GM04504 (cell line): ENCODE data around the gene GATB.
"Not testable (repeated sequence)": the region's sequence is repeated elsewhere in the genome, so short reads cannot be mapped to it uniquely, and the experiment has no call there.

Experiments used
- DNase-seq: peaks from one replicate; pipeline ENCODE4 v3.0.0-alpha.2; 2012; ENCODE audit warnings: low read depth

The GATB gene

DNA sequence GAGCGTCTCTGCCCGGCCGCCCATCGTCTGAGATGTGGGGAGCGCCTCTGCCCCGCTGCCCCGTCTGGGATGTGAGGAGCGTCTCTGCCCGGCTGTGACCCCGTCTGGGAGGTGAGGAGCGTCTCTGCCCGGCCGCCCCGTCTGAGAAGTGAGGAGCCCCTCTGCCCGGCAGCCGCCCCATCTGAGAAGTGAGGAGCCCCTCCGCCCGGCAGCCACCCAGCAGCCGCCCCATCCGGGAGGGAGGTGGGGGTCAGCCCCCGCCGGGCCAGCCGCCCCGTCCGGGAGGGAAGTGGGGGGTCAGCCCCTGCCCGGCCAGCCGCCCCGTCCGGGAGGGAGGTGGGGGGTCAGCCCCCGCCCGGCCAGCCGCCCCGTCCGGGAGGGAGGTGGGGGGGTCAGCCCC lies 29.1 kb downstream of the GATB start:
- DNase-seq = not testable (repeated sequence)

DNA sequence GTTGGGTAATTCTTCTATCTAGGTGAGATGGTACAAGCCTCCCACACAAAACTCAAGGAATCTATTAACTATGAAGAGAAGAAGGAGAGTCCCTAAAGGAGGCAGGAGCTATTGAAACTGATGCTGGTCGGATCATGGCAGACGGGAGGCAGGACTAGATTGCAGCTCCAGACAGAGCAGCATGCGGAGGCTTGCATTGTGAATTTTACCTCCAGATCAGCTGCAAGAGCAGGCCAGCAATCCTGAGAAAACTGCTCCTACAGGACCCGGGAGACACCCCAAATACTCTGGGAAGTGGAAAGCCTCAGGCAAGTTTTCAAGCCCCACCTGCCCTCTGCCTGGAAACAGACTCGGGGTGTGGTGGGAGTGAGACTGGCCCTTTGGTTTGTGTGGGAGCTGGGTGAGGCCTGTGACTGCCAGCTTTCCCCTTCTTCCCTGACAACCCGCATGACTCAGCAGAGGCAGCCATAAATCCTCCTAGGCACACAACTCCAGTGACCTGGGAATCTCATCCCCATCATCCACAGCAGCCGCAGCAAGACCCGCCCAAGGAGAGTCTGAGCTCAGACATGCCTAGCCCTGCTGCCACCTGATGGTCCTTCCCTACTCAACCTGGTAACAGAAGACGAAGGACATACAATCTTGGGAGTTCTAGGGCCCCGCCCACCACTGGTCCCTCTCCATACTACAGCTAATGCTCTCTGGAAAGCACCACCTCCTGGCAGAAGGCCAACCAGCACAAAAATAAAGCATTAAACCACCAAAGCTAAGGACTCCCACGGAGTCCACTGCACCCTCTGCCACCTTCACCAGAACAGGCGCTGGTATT lies 30.9 kb downstream of the GATB start:
- DNase-seq = no peak

DNA sequence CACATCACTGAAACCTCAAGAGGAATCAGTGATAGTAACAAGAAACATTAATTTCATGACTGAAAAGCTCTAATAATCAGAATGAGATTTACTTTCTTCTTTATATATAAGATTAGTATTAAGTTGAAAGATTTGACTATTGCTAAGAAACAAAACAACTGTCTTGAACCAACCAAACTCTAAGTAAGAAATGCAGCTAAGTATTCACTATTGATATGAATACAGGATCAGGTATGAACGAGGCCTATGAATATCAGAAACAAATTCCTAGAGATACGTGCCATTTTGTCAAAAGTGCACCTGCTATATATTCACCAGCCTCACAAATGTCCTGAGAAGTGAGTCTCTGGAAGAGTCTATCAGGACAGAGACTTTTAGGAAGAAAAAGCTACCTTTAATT lies 32.1 kb downstream of the GATB start:
- no peak for DNase-seq

DNA sequence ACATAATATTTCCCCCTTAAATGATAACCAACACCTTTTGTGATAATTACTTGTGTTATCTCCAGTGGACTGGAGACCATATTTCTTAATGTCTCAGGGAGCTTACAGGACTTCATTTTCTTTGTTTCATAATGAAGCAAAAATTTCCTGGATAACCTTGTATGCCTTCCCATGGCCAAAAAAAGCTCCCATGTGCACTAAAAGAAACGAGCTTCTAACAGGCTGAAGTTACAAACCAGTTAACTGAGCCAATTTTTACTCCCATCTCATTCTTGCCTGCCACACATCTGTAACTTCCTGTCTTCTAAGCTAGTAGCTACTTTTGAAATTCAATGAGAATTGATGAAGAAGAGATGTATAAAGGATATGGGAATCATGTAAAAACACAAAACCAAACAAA lies 32.8 kb downstream of the GATB start:
- DNase-seq = no peak

DNA sequence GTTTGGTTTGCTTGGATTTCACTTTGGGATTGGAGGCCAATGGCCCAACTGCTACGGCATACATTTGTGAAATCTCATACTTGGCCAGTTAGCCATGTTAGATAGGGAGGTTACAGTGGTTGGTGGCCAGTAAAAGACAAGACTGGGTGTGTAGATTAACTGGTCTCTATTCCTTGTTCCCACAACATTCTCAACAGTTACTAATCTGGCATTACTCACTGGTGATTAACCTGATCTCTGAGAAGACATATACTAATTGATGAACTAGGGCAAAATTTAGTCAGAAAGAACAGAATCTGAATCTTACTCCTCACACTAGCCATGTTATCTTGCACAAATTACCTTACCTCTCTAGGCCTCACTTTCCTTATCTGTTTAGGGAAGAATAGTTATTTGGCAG lies 33.4 kb downstream of the GATB start:
- no peak for DNase-seq

DNA sequence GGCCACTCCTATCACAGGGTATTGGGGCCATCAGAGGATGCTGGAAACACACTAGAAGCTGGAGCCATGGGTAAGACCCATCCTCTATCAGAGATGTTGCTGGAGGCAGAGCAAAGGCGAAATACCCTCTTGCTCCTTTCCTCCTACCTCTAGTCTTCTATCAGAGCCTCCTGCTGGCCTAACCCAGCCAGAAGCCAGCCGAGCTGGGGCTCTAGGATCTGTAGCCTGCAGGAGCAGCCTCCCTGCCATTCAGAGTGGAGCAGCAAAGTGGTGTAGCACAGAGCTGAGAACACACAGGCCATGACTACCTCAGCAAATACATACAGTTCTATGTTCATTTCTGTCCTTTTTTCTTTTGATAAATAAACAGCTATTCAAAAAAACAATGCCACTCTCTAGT lies 35.7 kb downstream of the GATB start:
- DNase-seq = no peak

DNA sequence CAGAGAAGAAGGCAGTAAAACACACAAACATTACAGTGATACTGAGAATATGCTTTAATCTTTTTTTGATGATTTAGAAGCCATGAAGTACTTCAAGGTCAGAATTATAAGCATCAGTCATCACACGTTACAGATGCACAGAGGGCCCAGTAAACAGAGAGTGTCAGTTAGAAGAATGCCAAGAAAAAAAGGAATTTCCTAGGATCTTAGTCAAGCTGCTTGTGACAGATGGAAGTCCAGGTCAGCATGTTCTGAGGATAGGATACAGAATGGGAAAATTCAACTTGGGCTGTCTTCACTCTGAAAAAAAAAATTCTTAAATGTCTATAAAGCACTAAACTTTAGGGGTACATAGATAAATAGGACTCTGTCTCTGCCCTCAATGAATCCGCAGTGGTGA lies 38.9 kb downstream of the GATB start:
- no peak for DNase-seq

DNA sequence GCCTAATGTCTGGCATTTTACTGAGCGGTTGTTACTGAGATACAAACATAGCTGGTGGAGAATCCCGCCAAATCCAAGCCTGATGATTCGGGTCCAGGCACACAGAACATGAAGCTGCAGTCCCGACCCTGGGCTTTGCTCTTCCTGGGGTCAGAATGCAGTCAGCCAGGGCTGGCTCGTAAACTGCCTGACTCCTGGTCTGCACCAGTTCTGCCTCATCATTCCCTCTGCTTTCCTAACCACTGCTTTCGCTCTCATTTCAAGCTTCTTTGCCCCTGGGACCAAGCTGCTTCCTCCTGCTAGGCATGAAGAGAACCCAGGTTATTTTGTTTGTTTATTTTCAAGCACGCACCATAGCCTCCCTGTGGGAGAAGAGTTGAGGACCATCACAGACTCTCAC lies 39.3 kb downstream of the GATB start:
- no peak for DNase-seq

DNA sequence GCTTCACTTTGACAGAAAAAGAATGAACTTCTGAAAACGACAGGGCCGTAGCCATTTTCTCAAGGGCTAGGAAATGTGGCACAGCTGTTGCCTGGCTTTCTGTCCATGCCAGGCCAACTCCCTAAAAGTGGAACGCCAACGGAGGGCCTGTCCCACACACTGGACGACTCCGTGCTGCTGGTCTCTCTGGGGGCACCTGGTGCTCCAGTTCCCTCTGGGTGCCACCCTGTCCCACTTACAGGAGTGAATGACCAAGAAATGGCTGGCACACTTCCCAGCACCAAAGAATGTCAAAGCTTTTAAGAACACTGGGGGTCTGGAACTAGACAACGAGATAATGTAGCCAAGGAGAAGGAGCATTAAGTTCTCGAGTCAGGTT lies 40.9 kb downstream of the GATB start:
- no peak for DNase-seq

DNA sequence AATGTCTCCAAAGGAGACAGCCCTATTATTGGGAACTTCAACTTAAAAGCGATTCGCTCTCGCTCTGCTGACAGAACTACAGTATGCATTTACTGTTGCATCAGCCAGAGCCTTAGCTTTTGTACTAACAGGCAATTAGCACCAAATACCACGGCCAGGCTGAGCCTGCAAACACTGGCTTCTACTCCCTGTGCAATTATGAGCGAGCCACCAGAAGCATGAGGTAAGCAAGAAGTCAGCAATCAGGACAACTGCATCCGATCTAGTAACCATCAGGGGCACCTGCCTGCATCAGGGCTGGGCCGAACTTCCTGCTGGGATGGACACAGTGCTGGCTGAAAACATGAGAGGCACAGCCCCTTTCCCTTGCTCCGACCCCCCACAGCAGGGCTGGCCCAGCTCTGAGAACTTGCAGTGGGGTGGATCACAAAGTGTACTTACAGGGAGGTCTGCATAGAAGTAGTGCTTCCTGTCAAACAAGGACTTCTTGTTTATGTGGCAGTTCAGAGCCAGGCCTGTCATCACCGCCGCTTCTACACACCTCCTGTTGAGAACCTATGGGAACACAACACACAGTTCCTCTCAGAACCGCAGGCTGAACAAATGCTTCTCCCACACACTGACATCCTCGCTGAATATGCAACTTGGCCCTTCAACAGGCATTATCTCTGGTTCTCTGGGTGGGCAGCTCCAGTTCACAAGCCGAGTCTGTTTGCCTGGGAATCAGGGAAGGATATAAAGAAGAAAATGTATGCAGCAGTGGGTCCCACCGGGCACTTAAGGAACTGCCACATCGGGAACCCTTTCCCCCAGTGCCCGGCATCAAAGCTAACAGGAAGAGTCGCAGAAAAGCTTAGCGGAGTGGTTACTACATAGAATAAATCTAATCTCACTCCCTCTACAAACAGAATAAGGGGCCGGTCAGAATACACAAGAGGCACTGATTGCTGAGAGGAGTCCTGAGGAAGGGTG lies 41.5 kb downstream of the GATB start:
- DNase-seq = no peak

DNA sequence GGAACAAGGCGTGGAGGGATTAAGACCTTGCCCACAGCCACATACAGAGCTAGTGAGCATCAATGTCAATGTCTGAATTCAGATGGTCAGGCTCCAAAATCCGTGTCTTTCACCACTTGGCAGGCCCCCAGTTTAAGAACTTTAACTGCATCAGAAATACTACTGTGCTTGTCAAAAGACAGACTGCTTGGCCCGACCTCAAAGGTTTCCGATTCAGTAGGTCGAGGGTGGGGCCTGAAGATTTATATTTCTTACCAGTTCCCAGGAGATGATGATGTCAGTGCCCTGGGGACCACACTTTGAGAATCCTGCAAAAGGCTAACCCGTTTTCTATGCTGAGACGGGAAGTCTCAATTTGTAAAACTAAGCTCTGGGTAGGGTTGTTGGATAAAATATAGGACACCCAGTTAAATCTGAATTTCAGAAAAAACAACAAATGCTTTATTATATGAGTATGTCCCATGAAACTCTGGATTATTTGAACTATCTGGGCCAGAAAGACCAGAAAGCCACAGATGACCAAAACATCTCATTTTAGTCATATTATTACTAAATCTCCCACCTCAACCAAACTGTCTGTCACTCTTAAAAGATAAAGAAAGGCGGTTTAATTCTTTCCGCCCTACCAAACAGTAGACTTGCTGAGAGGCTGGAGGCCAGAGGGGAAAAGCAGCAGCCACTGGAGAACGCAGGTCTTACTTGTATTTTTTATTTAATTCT lies 42.7 kb downstream of the GATB start:
- no peak for DNase-seq

DNA sequence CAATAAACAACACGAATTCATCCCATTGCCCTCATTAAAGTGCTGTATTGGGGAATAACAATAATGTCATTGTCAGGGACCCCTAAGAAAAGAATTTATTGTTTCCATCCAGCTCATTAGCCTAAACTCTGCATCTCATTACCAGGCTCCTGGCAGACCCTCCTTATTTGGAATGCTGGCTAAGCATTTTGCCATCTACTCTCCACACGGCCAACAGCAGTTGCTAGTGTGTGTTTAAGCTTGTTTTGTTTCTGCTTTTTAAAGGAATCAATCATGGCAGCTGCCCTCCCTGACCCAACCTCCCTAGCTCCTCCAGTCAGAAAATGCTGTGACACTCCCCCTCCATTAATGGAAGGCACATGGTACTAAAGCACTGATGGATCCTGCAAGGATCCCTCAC lies 43.5 kb downstream of the GATB start:
- DNase-seq = no peak

DNA sequence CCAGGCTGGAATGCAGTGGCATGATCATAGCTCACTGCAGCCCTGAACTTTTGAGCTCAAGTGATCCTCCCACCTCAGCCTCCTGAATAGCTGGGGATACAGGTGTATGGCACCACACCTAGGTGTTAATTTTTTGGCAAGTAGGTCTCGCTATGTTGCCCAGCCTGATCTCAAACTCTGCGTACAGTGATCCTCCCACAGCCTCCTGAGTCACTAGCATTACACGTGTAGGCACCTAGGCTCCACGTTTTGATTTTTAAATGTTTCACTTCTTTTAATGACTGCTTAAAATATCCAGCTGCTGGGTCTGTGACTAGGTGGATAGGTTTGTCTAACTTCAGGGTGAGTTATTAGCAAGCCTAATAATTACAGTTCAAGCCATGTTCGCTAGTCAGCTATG lies 44.5 kb downstream of the GATB start:
- DNase-seq = no peak

DNA sequence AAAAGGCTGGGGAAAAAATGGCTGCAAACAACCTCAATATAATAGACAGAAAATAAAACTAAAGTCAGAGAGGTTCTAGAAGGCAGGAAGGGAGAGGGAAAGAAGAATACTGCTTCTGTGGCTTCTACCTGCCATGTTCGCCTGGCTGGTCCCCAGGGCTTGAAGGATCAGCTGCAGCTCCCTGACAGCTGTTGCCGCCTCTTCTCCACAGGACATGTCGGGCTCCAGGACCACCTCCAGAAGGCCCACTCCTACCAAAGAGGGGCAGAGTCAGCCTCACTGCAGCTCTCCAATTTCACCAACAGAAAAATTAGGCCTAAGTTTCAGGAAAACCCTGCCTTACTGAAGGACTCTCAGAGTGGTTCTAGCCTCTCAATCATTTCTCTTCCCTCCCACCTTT lies 44.9 kb downstream of the GATB start:
- no peak for DNase-seq

DNA sequence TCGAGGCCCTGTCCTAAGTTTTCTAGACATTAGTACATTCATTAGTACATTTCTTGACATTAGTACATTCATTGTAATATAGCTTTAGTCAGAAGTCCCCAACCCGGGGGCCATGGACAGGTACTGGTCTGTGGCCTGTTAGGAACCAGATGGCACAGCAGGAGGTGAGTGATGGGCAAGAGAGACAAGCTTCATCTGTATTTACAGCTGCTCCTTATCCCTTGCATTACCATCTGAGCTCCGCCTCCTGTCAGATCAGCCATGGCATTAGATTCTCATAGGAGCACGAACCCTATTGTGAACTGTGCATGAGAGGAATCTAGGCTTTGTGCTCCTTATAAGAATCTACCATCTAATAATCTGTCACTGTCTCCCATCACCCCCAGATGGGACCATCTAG lies 48.0 kb downstream of the GATB start:
- no peak for DNase-seq

DNA sequence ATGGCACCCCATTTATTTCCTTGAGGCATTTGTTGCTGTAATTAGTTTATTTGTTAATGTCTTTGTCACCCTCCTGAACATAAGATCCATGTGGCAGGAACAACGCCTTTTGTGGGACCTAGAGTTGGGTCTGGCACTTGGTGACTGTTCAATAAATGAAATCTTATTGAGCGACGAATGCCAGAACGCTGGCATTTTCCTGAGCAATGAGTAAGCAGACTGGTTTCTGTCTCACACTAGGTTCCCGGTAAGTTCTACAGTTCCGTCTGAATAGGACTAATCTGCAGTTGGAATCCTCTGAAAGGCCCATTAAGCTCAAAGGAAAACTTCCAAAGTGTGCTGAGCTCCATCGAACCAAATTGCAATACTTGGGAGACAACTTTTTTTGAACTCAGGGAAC lies 49.2 kb downstream of the GATB start:
- DNase-seq = no peak

DNA sequence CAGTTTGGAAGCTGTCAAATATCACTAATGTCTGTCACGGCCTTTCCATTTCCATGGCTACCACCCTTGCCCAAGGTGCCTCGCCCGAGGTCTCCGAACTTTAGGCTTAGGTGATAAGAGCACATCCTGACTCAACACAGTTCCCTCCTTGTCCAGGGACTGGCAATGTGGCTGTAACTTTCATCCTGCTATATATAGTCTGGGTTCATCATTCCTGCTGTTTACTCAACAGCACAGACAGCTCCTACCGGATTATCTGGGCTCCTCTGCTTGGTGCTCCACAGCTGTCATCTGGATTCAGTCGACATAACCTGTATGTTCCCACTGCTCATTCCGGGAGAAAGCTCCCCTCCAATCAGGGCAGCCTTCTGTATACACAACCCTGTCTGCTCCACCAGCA lies 51.2 kb downstream of the GATB start:
- DNase-seq = no peak

DNA sequence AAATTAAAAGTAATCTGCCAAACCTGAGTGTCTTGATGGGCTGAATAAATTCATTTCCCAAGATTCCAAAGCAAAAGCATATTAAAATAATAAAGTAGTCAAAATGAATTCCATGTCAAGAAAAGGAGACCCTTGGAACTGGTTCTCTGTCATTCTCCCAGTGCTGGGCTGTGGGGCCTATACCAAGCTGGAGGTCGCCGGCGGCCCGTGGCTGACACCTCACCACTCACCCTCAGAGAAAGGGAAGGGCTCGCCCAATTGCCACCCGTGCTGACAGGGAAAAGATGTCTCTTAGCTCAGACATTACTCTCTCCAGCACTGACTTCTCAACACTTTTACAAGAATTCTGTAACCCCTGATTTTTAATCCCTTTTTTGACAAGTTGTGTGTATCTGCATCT lies 51.7 kb downstream of the GATB start:
- DNase-seq = no peak

DNA sequence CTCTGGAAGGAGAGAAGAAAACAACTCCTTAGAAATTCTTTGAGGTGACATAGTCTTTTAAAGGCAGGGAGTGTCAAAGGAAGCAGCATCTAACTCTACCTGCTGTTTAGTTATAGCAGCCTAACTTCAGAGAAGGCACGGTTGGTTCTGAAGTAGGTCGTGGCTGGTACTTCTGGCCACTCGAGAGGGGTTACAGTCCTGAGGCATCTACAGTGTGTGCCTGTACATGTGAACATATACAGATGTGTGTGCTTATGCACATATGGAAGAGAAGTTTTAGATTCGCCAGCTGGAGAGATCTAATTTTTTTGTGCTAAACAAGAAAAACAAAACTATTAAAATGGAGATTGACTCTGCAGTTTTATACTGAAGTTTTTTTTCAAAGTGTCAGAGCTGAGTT lies 52.7 kb downstream of the GATB start:
- DNase-seq = no peak

DNA sequence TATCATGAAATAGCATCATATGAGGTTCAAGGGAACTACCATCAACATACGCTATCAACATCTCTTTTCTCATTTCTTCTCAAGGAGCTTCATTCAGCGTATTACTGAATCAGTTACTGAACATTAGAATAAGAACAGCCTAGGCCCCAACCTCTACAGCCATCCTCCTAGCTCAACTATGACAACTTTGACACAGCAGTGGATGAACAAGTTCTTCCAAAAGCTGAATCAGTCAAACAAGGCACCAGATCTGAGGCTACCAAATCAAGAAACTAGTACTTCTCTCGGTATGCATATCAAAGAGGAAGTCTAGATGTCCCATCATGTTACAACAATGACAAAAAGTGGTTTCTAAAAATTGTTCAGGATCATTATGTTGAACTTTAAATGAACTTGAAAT lies 57.4 kb downstream of the GATB start:
- DNase-seq = no peak

DNA sequence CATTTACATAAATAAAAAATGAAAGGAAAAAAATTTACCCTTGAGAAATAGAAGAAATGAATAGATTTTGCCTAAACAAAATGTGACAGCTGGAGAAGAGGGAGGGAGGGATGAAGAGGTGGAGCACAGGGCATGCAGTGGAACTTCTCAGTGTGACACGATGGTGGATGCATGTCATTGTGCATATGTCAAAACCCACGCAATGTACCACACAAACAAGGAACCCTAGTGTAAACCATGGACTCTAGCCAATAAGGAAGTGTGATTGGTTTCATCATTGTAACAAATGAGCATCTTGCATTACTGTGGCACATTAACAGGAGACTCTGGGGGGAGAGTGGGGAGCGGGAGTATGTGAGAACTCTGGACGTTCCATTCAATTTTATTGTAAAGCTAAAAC lies 58.6 kb downstream of the GATB start:
- no peak for DNase-seq

DNA sequence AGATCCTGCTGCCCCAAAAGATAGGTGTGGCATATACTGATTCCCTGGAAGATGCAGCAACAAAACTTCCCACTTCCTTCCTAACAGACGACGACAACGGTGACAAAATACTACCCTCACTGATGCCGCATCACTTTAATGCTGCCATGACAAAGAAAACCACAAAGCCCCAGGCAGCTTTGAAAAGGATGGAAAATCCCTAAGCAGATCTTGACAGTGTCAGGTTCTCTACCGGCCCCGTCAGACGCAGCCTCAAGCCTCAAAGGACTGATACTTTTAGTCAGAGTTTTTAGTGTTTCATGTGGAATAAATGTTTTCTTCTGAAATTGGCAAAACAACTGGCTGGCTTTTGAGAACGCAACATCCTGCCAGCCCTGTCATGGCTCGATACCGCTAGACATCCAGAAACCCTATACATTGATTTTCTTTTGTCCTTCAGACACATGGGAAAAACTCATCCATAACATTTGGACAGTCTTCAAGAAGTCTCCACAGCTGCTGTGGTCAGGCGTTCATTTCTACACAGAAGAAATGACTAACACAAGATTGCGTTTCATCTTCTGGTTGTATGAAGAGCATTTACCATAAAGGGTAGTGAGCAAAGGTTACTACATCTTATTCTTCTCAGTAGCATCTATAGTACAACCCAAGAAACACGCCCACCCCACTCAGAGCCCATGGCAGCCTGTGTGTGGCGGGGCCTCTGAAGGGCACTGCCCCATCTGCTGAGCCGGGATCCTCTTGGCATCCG lies 60.1 kb downstream of the GATB start:
- DNase-seq = no peak
